PC-3 (cell line): Measurements from ENCODE around the gene DLG1. TPM values are rescaled to one million over a fixed set of nuclear protein-coding genes. Genes with fewer than 3 reads are reported as not detected.
A peak's percentile ranks its signal among the peaks of the same experiment; 100 is the strongest.

Experiments used
- ATAC-seq: fragments of 200-7000 bp; cut with Tn5 transposase; 2 replicates; pipeline ENCODE4 v1.9.1; 2020; ENCODE audit warnings: mild to moderate bottlenecking, moderate library complexity
- BruUV-seq: library from RNA; stranded (reverse); fragments of 400-500 nt; replicated peaks from 2 replicates; lab custom pipeline; 2021; lab: Mats Ljungman, UMichigan
- CTCF ChIA-PET: fragments of 300-600 bp; sonication (Branson Sonifier 250); formaldehyde crosslinking; loops from one replicate; lab custom pipeline; 2022; ENCODE audit warnings: antibody characterized with exemption; lab: Charles Lee
- POLR2A ChIA-PET: fragments of 300-600 bp; sonication (Branson Sonifier 250); formaldehyde crosslinking; loops from one replicate; lab custom pipeline; 2022; ENCODE audit warnings: antibody characterized with exemption; ENCODE audit not compliant: unreplicated experiment; lab: Charles Lee
- DNase-seq: peaks from one replicate; pipeline ENCODE4 v3.0.0-alpha.2; 2015
- H2AFZ ChIP-seq: fragments of 300-600 bp; sonication (generic); 2 replicates; pipeline ENCODE4 v1.6.0; 2016; ENCODE audit warnings: antibody characterized with exemption, low read length
- H3F3A ChIP-seq: fragments of 300-600 bp; sonication (generic); one replicate; pipeline ENCODE4 v1.6.0; 2017; ENCODE audit warnings: antibody characterized with exemption, low read length, control low read depth, mild to moderate bottlenecking; ENCODE audit not compliant: unreplicated experiment
- H3K27ac ChIP-seq: fragments of 300-600 bp; sonication (generic); 2 replicates; pipeline ENCODE4 v1.5.1; 2016; ENCODE audit warnings: mild to moderate bottlenecking, low read length
- H3K27me3 ChIP-seq: fragments of 300-600 bp; sonication (generic); 2 replicates; pipeline ENCODE4 v1.6.1; 2016; ENCODE audit warnings: low read length, mixed read lengths
- H3K36me3 ChIP-seq: fragments of 300-600 bp; sonication (generic); 2 replicates; pipeline ENCODE4 v1.6.1; 2016; ENCODE audit warnings: low read depth, mixed run types, low read length, mixed read lengths
- H3K4me1 ChIP-seq: fragments of 300-600 bp; sonication (generic); 2 replicates; pipeline ENCODE4 v1.5.1; 2016; ENCODE audit warnings: low read length; ENCODE audit not compliant: insufficient read depth
- H3K4me2 ChIP-seq: fragments of 300-600 bp; sonication (generic); 2 replicates; pipeline ENCODE4 v1.6.0; 2016; ENCODE audit warnings: low read length
- H3K4me3 ChIP-seq: fragments of 300-600 bp; sonication (generic); 2 replicates; pipeline ENCODE4 v1.5.1; 2016; ENCODE audit warnings: mild to moderate bottlenecking, low read length, mixed read lengths
- H3K79me2 ChIP-seq: fragments of 300-600 bp; sonication (generic); 2 replicates; pipeline ENCODE4 v1.6.1; 2017; ENCODE audit warnings: low read length, mixed read lengths
- H3K9ac ChIP-seq: fragments of 300-600 bp; sonication (generic); 2 replicates; pipeline ENCODE4 v1.6.0; 2016; ENCODE audit warnings: mild to moderate bottlenecking, low read length
- H3K9me2 ChIP-seq: fragments of 300-600 bp; sonication (generic); replicated peaks from 2 replicates; pipeline ENCODE4 v1.6.1; 2016; ENCODE audit warnings: mixed run types, low read length, mixed read lengths
- H3K9me3 ChIP-seq: fragments of 300-600 bp; sonication (generic); 2 replicates; pipeline ENCODE4 v1.6.1; 2016; ENCODE audit warnings: low read length, mixed read lengths
- H4K20me1 ChIP-seq: fragments of 300-600 bp; sonication (generic); 2 replicates; pipeline ENCODE4 v1.6.1; 2016; ENCODE audit warnings: low read length, mixed read lengths
- CTCF ChIP-seq: fragments of 300-600 bp; sonication (generic); conservative IDR thresholded peaks from 2 replicates; pipeline ENCODE4 v1.5.1; 2017; ENCODE audit warnings: antibody characterized with exemption, low read depth, mild to moderate bottlenecking, low read length
- EZH2 ChIP-seq: fragments of 300-600 bp; sonication (generic); IDR thresholded peaks from one replicate; pipeline ENCODE4 v1.6.1; 2017; ENCODE audit warnings: antibody characterized with exemption, mild to moderate bottlenecking, low read length; ENCODE audit not compliant: unreplicated experiment
- EZH2phosphoT487 ChIP-seq: fragments of 300-600 bp; sonication (generic); IDR thresholded peaks from 2 replicates; pipeline ENCODE4 v1.6.1; 2018; ENCODE audit warnings: mild to moderate bottlenecking, antibody characterized with exemption, low read length, borderline replicate concordance
- intact Hi-C: fragments of 100-400 bp; cut with micrococcal nuclease; formaldehyde crosslinking; loops from 2 replicates; pipeline ENCODE4 v1.9.0; 2023
- total RNA-seq: library from RNA; depleted of rRNA; stranded (reverse); fragments of >200 nt; gene quantifications from 2 replicates; pipeline ENCODE4 v1.2.3, GENCODE V29; 2014

The DLG1 gene
- total RNA-seq, 1 experiment from 2014 or later, result 60.8 TPM

- ATAC-seq, result no peak
- H3K4me1 ChIP-seq, result peaks cover 31% of the 10 kb centered on the region
- ChIA-PET POLR2A (no interaction called here), CTCF (no interaction called here)
- intact Hi-C loops, result no loop called here
- H3K36me3 ChIP-seq, result no peaks in the 10 kb centered on the region
- no peak overlapping the region for H3K4me3 ChIP-seq
- H2AFZ ChIP-seq, result no peak overlapping the region
- no TSS peak for BruUV-seq
- no peaks in the 10 kb centered on the region for H3K79me2 ChIP-seq
- H3K27me3 ChIP-seq, result no peaks in the 10 kb centered on the region
- DNase-seq, result no peak
- H3K27ac ChIP-seq, result no peak overlapping the region
- no peaks in the 10 kb centered on the region for H3F3A ChIP-seq
- H3K9ac ChIP-seq, result no peak overlapping the region
- no peaks in the 10 kb centered on the region for H3K9me2 ChIP-seq
- H4K20me1 ChIP-seq, result no peaks in the 10 kb centered on the region
- no peak overlapping the region for H3K4me2 ChIP-seq
- no peaks in the 10 kb centered on the region for H3K9me3 ChIP-seq
- TF ChIP-seq CTCF, result no peak
These were observed 5.0 kb upstream of the DLG1 start for GRCh38 chr3:197303452-197303851.

GRCh38 chr3:197302696-197303341, 4.4 kb upstream of the DLG1 start:
- DNase-seq, result peak; percentile 39

GRCh38 chr3:197302033-197302432, 3.6 kb upstream of the DLG1 start:
- Histone ChIP-seq H3K4me3 (no peak overlapping the region), H3K79me2 (peaks cover 10% of the 10 kb centered on the region), H3K27me3 (no peaks in the 10 kb centered on the region), H3K9me2 (no peaks in the 10 kb centered on the region), H3K27ac (no peak overlapping the region), H3F3A (no peaks in the 10 kb centered on the region), H3K4me2 (no peak overlapping the region), H3K36me3 (no peaks in the 10 kb centered on the region), H3K9ac (no peak overlapping the region), H3K4me1 (peaks cover 29% of the 10 kb centered on the region), H3K9me3 (no peaks in the 10 kb centered on the region), H2AFZ (no peak overlapping the region), H4K20me1 (no peaks in the 10 kb centered on the region)
- ChIA-PET POLR2A (no interaction called here), CTCF (no interaction called here)
- BruUV-seq, result no TSS peak
- DNase-seq (no peak), ATAC-seq (no peak)
- no peak for TF ChIP-seq CTCF
- TF ChIP-seq EZH2, result no peak
- TF ChIP-seq EZH2phosphoT487, result no peak
- intact Hi-C loops, result no loop called here

More at GRCh38 chr3:197302696-197303341, 4.4 kb upstream of the DLG1 start:
- H4K20me1 ChIP-seq, result no peaks in the 10 kb centered on the region
- no peak overlapping the region for H3K4me3 ChIP-seq
- peaks cover 29% of the 10 kb centered on the region for H3K4me1 ChIP-seq
- H3K27me3 ChIP-seq, result no peaks in the 10 kb centered on the region
- H3K9me3 ChIP-seq, result no peaks in the 10 kb centered on the region
- no peak overlapping the region for H3K4me2 ChIP-seq
- H3K27ac ChIP-seq, result no peak overlapping the region
- ATAC-seq, result no peak
- no peaks in the 10 kb centered on the region for H3F3A ChIP-seq
- no peak overlapping the region for H2AFZ ChIP-seq
- CTCF ChIA-PET, result no interaction called here
- intact Hi-C loops, result no loop called here
- no peak for TF ChIP-seq CTCF
- TF ChIP-seq EZH2phosphoT487, result no peak
- no peak for TF ChIP-seq EZH2
- H3K79me2 ChIP-seq, result peaks cover 2% of the 10 kb centered on the region; the same call in 1 of the 2 replicates
- POLR2A ChIA-PET, result no interaction called here
- no TSS peak for BruUV-seq
- no peak overlapping the region for H3K9ac ChIP-seq
- H3K9me2 ChIP-seq, result no peaks in the 10 kb centered on the region
- H3K36me3 ChIP-seq, result no peaks in the 10 kb centered on the region
